Measurements from ENCODE around the gene CASTOR2.

Gene CASTOR2

GRCh38 chr7:75039709-75040108 lies 75.2 kb downstream of the CASTOR2 start:
- H3K4me3 ChIP-seq (ENCODE audit: low read depth, low read length) = no peak overlapping the region
- DNase-seq (ENCODE audit: low read depth) = no peak
- no peak for TF ChIP-seq CTCF (IDR thresholded peaks at IDR 0.05; ENCODE audit: insufficient read depth, low read depth, low read length, missing control alignments)

GRCh38 chr7:75040512-75040911 lies 76.0 kb downstream of the CASTOR2 start:
- no peak for DNase-seq (ENCODE audit: low read depth)
- no peak for TF ChIP-seq CTCF (IDR thresholded peaks at IDR 0.05; ENCODE audit: insufficient read depth, low read depth, low read length, missing control alignments)
- no peak overlapping the region for H3K4me3 ChIP-seq (ENCODE audit: low read depth, low read length)

- DNase-seq (ENCODE audit: low read depth) = no peak
- no peak overlapping the region for H3K4me3 ChIP-seq (ENCODE audit: low read depth, low read length)
- TF ChIP-seq CTCF (IDR thresholded peaks at IDR 0.05; ENCODE audit: insufficient read depth, low read depth, low read length, missing control alignments) = no peak
Observed at GRCh38 chr7:75042286-75042685, 77.8 kb downstream of the CASTOR2 start.

- DNase-seq (ENCODE audit: low read depth) = no peak
- TF ChIP-seq CTCF (IDR thresholded peaks at IDR 0.05; ENCODE audit: insufficient read depth, low read depth, low read length, missing control alignments) = no peak
- no peak overlapping the region for H3K4me3 ChIP-seq (ENCODE audit: low read depth, low read length)
Observed at GRCh38 chr7:75042831-75043703, 78.6 kb downstream of the CASTOR2 start.

- H3K4me3 ChIP-seq (ENCODE audit: low read depth, low read length) = no peak overlapping the region
- TF ChIP-seq CTCF (IDR thresholded peaks at IDR 0.05; ENCODE audit: insufficient read depth, low read depth, low read length, missing control alignments) = no peak
- DNase-seq (ENCODE audit: low read depth) = no peak
Observed at GRCh38 chr7:75045881-75046280, 81.4 kb downstream of the CASTOR2 start.

GRCh38 chr7:75048435-75049379 lies 84.2 kb downstream of the CASTOR2 start:
- no peak for DNase-seq (ENCODE audit: low read depth)
- no peak for TF ChIP-seq CTCF (IDR thresholded peaks at IDR 0.05; ENCODE audit: insufficient read depth, low read depth, low read length, missing control alignments)
- no peak overlapping the region for H3K4me3 ChIP-seq (ENCODE audit: low read depth, low read length)

Data from GM12865 (cell line).